ENCODE data around the gene PDXK. TPM values are rescaled to one million over a fixed set of nuclear protein-coding genes. Genes with fewer than 3 reads are reported as not detected.

PDXK gene
- total RNA-seq, 6 experiments from 2014 or later, result 52.9 to 87.5 (median 58.9) TPM

GRCh38 chr21:43757601-43758000 lies 38.7 kb downstream of the PDXK start:
- no peak for DNase-seq
- peaks cover 0 to 40% (median 11%) of the 10 kb centered on the region in 4 donors for H3K36me3 ChIP-seq

GRCh38 chr21:43758111-43758641 lies 39.2 kb downstream of the PDXK start:
- Histone ChIP-seq H3K27me3 (no peaks in the 10 kb centered on the region), H3K4me3 (no peak overlapping the region), H3K9me3 (no peaks in the 10 kb centered on the region), H3K4me1 (peaks cover 0 to 23% (median 9%) of the 10 kb centered on the region in 4 donors), H3K36me3 (peaks cover 0 to 37% (median 11%) of the 10 kb centered on the region in 4 donors), H3K27ac (peak overlapping the region; percentile 30 to 49 (median 43))
- no peak for DNase-seq
- no peak for TF ChIP-seq POLR2A (IDR thresholded peaks at IDR 0.05)
- TF ChIP-seq CTCF (IDR thresholded peaks at IDR 0.05), result no peak
- 21% methylated on average over 15 of the region's 18 CpGs for WGBS (ENCODE audit: insufficient coverage, low coverage, low lambda C conversion rate, missing lambda C conversion rate)
- intact Hi-C loops (cut with DNase I), result loop anchor here in 1 of 2 donors (10.0 kb wide), 1 partner anchor 63 kb away; no protein-coding TSS in a partner anchor
- peak; percentile 55 to 73 (median 64) for ATAC-seq

More at GRCh38 chr21:43757601-43758000, 38.7 kb downstream of the PDXK start:
- WGBS (ENCODE audit: insufficient coverage, low coverage, low lambda C conversion rate, missing lambda C conversion rate), result 57% methylated on average over 5 of the region's 16 CpGs
- no peak for TF ChIP-seq CTCF (IDR thresholded peaks at IDR 0.05)
- TF ChIP-seq POLR2A (IDR thresholded peaks at IDR 0.05), result no peak
- intact Hi-C loops (cut with DNase I), result loop anchor here in 1 of 2 donors (10.0 kb wide), 1 partner anchor 63 kb away; no protein-coding TSS in a partner anchor
- peak; percentile 29 to 55 (median 41) for ATAC-seq
- Histone ChIP-seq H3K9me3 (no peaks in the 10 kb centered on the region), H3K4me1 (peaks cover 0 to 23% (median 9%) of the 10 kb centered on the region in 4 donors), H3K27ac (peak overlapping the region; percentile 30 to 49 (median 43)), H3K4me3 (no peak overlapping the region), H3K27me3 (no peaks in the 10 kb centered on the region)

- no peaks in the 10 kb centered on the region for H3K27me3 ChIP-seq
- no peak for ATAC-seq
- peak overlapping the region in 1 of 3 donors; percentile 49 for H3K27ac ChIP-seq
- H3K36me3 ChIP-seq, result peaks cover 0 to 34% (median 11%) of the 10 kb centered on the region in 4 donors
- H3K9me3 ChIP-seq, result no peaks in the 10 kb centered on the region
- peaks cover 0 to 23% (median 9%) of the 10 kb centered on the region in 4 donors for H3K4me1 ChIP-seq
- 50% methylated on average over 7 of the region's 10 CpGs for WGBS (ENCODE audit: insufficient coverage, low coverage, low lambda C conversion rate, missing lambda C conversion rate)
- intact Hi-C loops (cut with DNase I), result loop anchor here in 1 of 2 donors (10.0 kb wide), 1 partner anchor 64 kb away; no protein-coding TSS in a partner anchor
- TF ChIP-seq POLR2A (IDR thresholded peaks at IDR 0.05), result no peak
- TF ChIP-seq CTCF (IDR thresholded peaks at IDR 0.05), result no peak
- no peak for DNase-seq
- no peak overlapping the region for H3K4me3 ChIP-seq
Observed at GRCh38 chr21:43758811-43759210, 39.9 kb downstream of the PDXK start.

GRCh38 chr21:43759651-43760050 lies 40.7 kb downstream of the PDXK start:
- peaks cover 0 to 23% (median 9%) of the 10 kb centered on the region in 4 donors for H3K4me1 ChIP-seq
- H3K27ac ChIP-seq, result no peak overlapping the region
- no CpG with 5 or more reads among the region's 19 CpGs for WGBS (ENCODE audit: insufficient coverage, low coverage, low lambda C conversion rate, missing lambda C conversion rate)
- no peak overlapping the region for H3K4me3 ChIP-seq
- DNase-seq (no peak), ATAC-seq (no peak)
- peaks cover 0 to 30% (median 11%) of the 10 kb centered on the region in 4 donors for H3K36me3 ChIP-seq
- no peaks in the 10 kb centered on the region for H3K27me3 ChIP-seq
- intact Hi-C loops (cut with DNase I), result loop anchor here in 1 of 2 donors (10.0 kb wide), 1 partner anchor 65 kb away; no protein-coding TSS in a partner anchor
- no peaks in the 10 kb centered on the region for H3K9me3 ChIP-seq
- TF ChIP-seq CTCF (IDR thresholded peaks at IDR 0.05), result no peak
- no peak for TF ChIP-seq POLR2A (IDR thresholded peaks at IDR 0.05)
